ENCODE measurements around the gene KIF5A.

DNA sequence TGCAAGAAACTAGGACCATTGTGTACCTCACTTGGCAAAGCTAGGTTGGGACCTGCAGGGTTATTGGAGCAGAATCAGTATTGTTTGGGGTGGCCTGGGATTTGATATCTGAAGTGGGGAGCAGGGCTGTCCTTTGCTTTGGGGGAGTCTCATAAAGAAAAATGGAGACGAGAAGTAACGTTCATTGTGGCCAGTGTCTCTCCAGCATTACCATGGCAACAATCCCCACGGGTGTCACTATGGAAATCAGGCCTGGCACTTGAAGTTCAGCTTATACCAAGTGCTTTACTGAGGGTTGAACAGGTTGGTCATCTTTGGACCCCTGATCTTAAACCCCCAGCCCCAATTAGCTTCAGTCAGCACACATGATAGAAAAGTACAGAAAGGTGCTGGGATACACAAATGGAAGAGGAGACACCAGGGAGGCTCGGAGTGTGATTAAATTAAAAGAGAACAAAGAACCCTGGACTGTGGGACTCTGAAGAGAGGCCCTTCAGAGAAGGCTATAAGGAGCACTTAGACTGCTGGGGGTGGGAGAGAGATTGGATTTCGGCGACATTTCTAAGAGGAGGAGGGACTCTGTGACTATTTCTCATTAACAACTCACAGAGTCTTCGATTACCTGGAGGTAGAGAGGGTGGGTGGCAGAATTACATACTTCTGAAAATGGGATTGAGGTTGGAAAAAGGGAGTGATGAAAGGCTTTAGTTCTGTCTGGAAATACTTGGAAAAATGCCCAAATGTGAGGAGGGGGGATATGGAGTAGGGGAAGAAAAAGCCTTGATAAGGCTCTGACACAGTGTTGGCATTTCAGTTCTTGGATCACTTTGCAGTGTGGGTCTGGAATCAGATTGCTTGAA, 3.7 kb downstream of the KIF5A start:
- TF ChIP-seq, protein P1, sequence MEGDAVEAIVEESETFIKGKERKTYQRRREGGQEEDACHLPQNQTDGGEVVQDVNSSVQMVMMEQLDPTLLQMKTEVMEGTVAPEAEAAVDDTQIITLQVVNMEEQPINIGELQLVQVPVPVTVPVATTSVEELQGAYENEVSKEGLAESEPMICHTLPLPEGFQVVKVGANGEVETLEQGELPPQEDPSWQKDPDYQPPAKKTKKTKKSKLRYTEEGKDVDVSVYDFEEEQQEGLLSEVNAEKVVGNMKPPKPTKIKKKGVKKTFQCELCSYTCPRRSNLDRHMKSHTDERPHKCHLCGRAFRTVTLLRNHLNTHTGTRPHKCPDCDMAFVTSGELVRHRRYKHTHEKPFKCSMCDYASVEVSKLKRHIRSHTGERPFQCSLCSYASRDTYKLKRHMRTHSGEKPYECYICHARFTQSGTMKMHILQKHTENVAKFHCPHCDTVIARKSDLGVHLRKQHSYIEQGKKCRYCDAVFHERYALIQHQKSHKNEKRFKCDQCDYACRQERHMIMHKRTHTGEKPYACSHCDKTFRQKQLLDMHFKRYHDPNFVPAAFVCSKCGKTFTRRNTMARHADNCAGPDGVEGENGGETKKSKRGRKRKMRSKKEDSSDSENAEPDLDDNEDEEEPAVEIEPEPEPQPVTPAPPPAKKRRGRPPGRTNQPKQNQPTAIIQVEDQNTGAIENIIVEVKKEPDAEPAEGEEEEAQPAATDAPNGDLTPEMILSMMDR (IDR thresholded peaks at IDR 0.05) = no peak
- no peak for TF ChIP-seq EZH2 (IDR thresholded peaks at IDR 0.05)

Data from neural progenitor cell (in vitro differentiated cells).